K562 (cell line): Measurements from ENCODE around the gene DLGAP1. TPM values are rescaled to one million over a fixed set of nuclear protein-coding genes. Genes with fewer than 3 reads are reported as not detected.
A peak's percentile ranks its signal among the peaks of the same experiment; 100 is the strongest.

Source experiments
- CEBPG ChIP-seq, 3 experiments: fragments of 200-800 bp in 1 of 3; sonication (Bioruptor generic) in 1 of 3; sonication (generic) in 1 of 3; formaldehyde crosslinking in 1 of 3; IDR thresholded peaks in 2 of 3; conservative IDR thresholded peaks in 1 of 3; 2 replicates each; pipeline versions ENCODE4 v1.6.1 to v1.8.0; 2016 to 2022; ENCODE audit warnings: missing compliant biosample characterization in 2 of 3, missing genetic modification characterization in 2 of 3, mild to moderate bottlenecking in 1 of 3, missing genetic modification reagents in 1 of 3
- CXXC5 ChIP-seq: fragments of 250-450 bp; sonication (Bioruptor Pico); IDR thresholded peaks from 2 replicates; pipeline ENCODE4 v1.8.0; 2022; ENCODE audit warnings: inconsistent platforms, mild to moderate bottlenecking, moderate library complexity
- EP400 ChIP-seq: fragments of 450-650 bp; IDR thresholded peaks from 2 replicates; pipeline ENCODE4 v1.6.1; 2017; ENCODE audit warnings: antibody characterized with exemption, mild to moderate bottlenecking, moderate library complexity
- KAT8 ChIP-seq: fragments of 450-650 bp; IDR thresholded peaks from 2 replicates; pipeline ENCODE4 v1.6.1; 2016; ENCODE audit warnings: low read depth, mild to moderate bottlenecking
- L3MBTL2 ChIP-seq: fragments of 450-650 bp; IDR thresholded peaks from 2 replicates; pipeline ENCODE4 v1.6.1; 2016; ENCODE audit warnings: mild to moderate bottlenecking, moderate library complexity
- MTA3 ChIP-seq: fragments of 450-650 bp; formaldehyde crosslinking; IDR thresholded peaks from 2 replicates; pipeline ENCODE4 v1.6.1; 2017; ENCODE audit warnings: mild to moderate bottlenecking, borderline replicate concordance
- NFRKB ChIP-seq: fragments of 450-650 bp; IDR thresholded peaks from 2 replicates; pipeline ENCODE4 v1.6.1; 2016; ENCODE audit warnings: low read depth
- POLR2H ChIP-seq: IDR thresholded peaks from 2 replicates; pipeline ENCODE4 v1.6.1; 2016; ENCODE audit warnings: missing genetic modification characterization, low read depth, mild to moderate bottlenecking, control low read depth, missing compliant biosample characterization, moderate library complexity
- ZNF584 ChIP-seq: fragments of 200-800 bp; sonication (Bioruptor generic); IDR thresholded peaks from 2 replicates; pipeline ENCODE4 v1.6.1; 2016; ENCODE audit warnings: low read depth, mild to moderate bottlenecking, missing genetic modification characterization, missing compliant biosample characterization
- ZNF639 ChIP-seq, 2 experiments: fragments of 200-800 bp in 1 of 2; sonication (Bioruptor generic) in 1 of 2; sonication (generic) in 1 of 2; formaldehyde crosslinking in 1 of 2; IDR thresholded peaks in 1 of 2; conservative IDR thresholded peaks in 1 of 2; 2 replicates each; pipeline versions ENCODE4 v1.5.0 to v1.6.1; 2016 to 2020; ENCODE audit warnings: missing compliant biosample characterization in 1 of 2, missing genetic modification characterization in 1 of 2, missing genetic modification reagents in 1 of 2
- polyA plus RNA-seq, 8 experiments: library from polyadenylated mRNA; depleted of rRNA in 4 of 8; stranded (reverse) in 5 of 8; unstranded in 3 of 8; fragments of >200 nt; fragmentation: Nextera tagmentation in 2 of 8; fragmentation: Illumina TruSeq in 1 of 8; extraction: Ambion mirVana in 2 of 8; extraction: Trizol in 1 of 8; gene quantifications; 2 replicates each; pipeline versions ENCODE4 v1.2.1 to v1.2.3, GENCODE V29; 2011 to 2014; ENCODE audit warnings: inconsistent platforms in 1 of 8, missing spikeins in 1 of 8
- total RNA-seq, 7 experiments: library from RNA; depleted of rRNA in 6 of 7; stranded (reverse); fragments of >200 nt in 6 of 7; fragmentation: Illumina TruSeq in 2 of 7; extraction: Trizol in 2 of 7; gene quantifications; 2 replicates each; pipeline versions ENCODE4 v1.2.1 to v1.2.3, GENCODE V29; 2011 to 2021; ENCODE audit warnings: low replicate concordance in 1 of 7
- TF ChIP-seq, protein P1 (sequence below), 2 experiments: IDR thresholded peaks; 2 replicates each; pipeline ENCODE4 v1.6.1; 2011; ENCODE audit warnings: borderline replicate concordance in 1 of 2, control low read depth in 1 of 2, low read depth in 1 of 2, low read length in 1 of 2, mild to moderate bottlenecking in 1 of 2, mixed read lengths in 1 of 2, moderate library complexity in 1 of 2; ENCODE audit not compliant: insufficient read depth in 1 of 2, insufficient read length in 1 of 2, poor library complexity in 1 of 2, severe bottlenecking in 1 of 2; ENCODE audit errors: extremely low read depth in 1 of 2
- TF ChIP-seq, protein P2 (sequence below): sonication (generic); formaldehyde crosslinking; IDR thresholded peaks from 2 replicates; pipeline ENCODE4 v1.8.1; 2023; ENCODE audit warnings: mild to moderate bottlenecking, missing genetic modification reagents

The DLGAP1 gene
- total and polyA plus RNA-seq, 9 of the 15 experiments (the other 6 are each of a cell fraction or from before 2014, with no cell fraction given) = 0.04 to 0.22 (median 0.08) TPM

DNA sequence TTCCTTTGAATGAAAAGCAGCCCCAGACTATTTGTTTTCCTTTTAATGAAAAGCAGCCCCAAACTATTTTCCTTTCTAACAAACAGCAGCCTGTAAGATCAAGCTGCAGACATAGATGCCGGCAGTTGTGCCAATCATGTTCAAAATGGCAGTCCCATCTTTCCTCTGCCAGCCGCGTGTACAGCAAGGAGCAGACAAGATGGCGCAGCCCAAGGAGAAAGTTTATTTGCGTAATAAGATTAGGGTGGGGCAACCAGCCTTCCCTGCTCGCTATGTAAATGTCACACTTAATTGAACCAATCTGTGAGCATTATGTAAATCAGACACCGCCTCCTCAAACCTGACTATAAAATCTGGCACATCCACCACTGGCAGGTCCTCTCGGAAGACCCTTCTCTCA is 779.1 kb downstream of the DLGAP1 start (continued):
- TF ChIP-seq, protein P1, sequence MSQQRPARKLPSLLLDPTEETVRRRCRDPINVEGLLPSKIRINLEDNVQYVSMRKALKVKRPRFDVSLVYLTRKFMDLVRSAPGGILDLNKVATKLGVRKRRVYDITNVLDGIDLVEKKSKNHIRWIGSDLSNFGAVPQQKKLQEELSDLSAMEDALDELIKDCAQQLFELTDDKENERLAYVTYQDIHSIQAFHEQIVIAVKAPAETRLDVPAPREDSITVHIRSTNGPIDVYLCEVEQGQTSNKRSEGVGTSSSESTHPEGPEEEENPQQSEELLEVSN (IDR thresholded peaks at IDR 0.05; ENCODE audit: borderline replicate concordance in 1 of 2, extremely low read depth in 1 of 2, insufficient read depth in 1 of 2, insufficient read length in 1 of 2, low read depth in 1 of 2, low read length in 1 of 2, poor library complexity in 1 of 2, severe bottlenecking in 1 of 2) = peak in 1 of 2 experiments; percentile 39
- TF ChIP-seq ZNF584 (CRISPR knock-in tag) = peak; percentile 69; the same call in 1 of the 2 replicates
- TF ChIP-seq EP400 = peak; percentile 86
- TF ChIP-seq POLR2H (tag) = peak; percentile 65
- TF ChIP-seq MTA3 = peak; percentile 54; the same call in 1 of the 2 replicates
- TF ChIP-seq L3MBTL2 = peak; percentile 62; the same call in 1 of the 2 replicates
- TF ChIP-seq KAT8 = peak; percentile 83
- TF ChIP-seq NFRKB = peak; percentile 70; the same call in 1 of the 2 replicates
- TF ChIP-seq ZNF639 (CRISPR knock-in tag; conservative IDR thresholded peaks at IDR 0.05 in 1 of 2, IDR thresholded peaks at IDR 0.05 in 1 of 2) = peak in 1 of 2 experiments; percentile 57; a peak in 1 of 4 replicates
- TF ChIP-seq CXXC5 (CRISPR knock-in tag) = peak; percentile 38; the same call in 1 of the 2 replicates
- peak; percentile 77 for TF ChIP-seq CEBPG (CRISPR knock-in tag; IDR thresholded peaks at IDR 0.05)
- TF ChIP-seq CEBPG (tag; conservative IDR thresholded peaks at IDR 0.05 in 1 of 2, IDR thresholded peaks at IDR 0.05 in 1 of 2) = peak; percentile 57 to 81; a peak in 3 of 4 replicates
- TF ChIP-seq, protein P2, sequence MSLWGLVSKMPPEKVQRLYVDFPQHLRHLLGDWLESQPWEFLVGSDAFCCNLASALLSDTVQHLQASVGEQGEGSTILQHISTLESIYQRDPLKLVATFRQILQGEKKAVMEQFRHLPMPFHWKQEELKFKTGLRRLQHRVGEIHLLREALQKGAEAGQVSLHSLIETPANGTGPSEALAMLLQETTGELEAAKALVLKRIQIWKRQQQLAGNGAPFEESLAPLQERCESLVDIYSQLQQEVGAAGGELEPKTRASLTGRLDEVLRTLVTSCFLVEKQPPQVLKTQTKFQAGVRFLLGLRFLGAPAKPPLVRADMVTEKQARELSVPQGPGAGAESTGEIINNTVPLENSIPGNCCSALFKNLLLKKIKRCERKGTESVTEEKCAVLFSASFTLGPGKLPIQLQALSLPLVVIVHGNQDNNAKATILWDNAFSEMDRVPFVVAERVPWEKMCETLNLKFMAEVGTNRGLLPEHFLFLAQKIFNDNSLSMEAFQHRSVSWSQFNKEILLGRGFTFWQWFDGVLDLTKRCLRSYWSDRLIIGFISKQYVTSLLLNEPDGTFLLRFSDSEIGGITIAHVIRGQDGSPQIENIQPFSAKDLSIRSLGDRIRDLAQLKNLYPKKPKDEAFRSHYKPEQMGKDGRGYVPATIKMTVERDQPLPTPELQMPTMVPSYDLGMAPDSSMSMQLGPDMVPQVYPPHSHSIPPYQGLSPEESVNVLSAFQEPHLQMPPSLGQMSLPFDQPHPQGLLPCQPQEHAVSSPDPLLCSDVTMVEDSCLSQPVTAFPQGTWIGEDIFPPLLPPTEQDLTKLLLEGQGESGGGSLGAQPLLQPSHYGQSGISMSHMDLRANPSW (CRISPR knock-in tag) = no peak
